ENCODE results near the gene TSGA10.

TSGA10 gene

GRCh38 chr2:99032001-99032400 lies 122.7 kb downstream of the TSGA10 start:
- no peak overlapping the region for H4K91ac ChIP-seq (ENCODE audit: low read depth, low read length, poor library complexity)
- no peak overlapping the region for H3K4ac ChIP-seq (ENCODE audit: low read length)
- no peak overlapping the region for H2BK12ac ChIP-seq (ENCODE audit: low read length)
- H3K27ac ChIP-seq (replicated peaks; ENCODE audit: low read length) = no peak overlapping the region
- DNase-seq (ENCODE audit: low spot score) = no peak
- no peak overlapping the region for H3K23ac ChIP-seq (ENCODE audit: low read depth, low read length, poor library complexity)
- H2BK120ac ChIP-seq (ENCODE audit: low read depth, low read length) = no peak overlapping the region
- no peak overlapping the region for H4K8ac ChIP-seq (ENCODE audit: low read depth, low read length)
- peak overlapping the region; percentile 43 for H2AFZ ChIP-seq (ENCODE audit: low read length)
- no peaks in the 10 kb centered on the region for H3K9me3 ChIP-seq (replicated peaks in 1 of 2; ENCODE audit: control insufficient read depth in 2 of 2, insufficient read depth in 1 of 2, low read depth in 1 of 2, low read length in 2 of 2)
- H2BK15ac ChIP-seq (ENCODE audit: low read length) = no peak overlapping the region
- no peak overlapping the region for H2AK5ac ChIP-seq (ENCODE audit: low read depth, low read length)
- H3K4me3 ChIP-seq (ENCODE audit: low read length in 2 of 2) = no peak overlapping the region
- no peaks in the 10 kb centered on the region for H3K4me1 ChIP-seq (ENCODE audit: control insufficient read depth in 2 of 2, insufficient read depth in 1 of 2, low read depth in 1 of 2, low read length in 2 of 2)
- H3K9ac ChIP-seq (ENCODE audit: low read depth, low read length, poor library complexity) = no peak overlapping the region
- no peaks in the 10 kb centered on the region for H3K27me3 ChIP-seq (ENCODE audit: control insufficient read depth in 3 of 3, insufficient read depth in 3 of 3, low read depth in 1 of 3, low read length in 3 of 3)
- H3K4me2 ChIP-seq (ENCODE audit: insufficient read depth, low read length, poor library complexity, severe bottlenecking) = no peak overlapping the region
- H2BK5ac ChIP-seq (ENCODE audit: low read length) = no peak overlapping the region
- H3K18ac ChIP-seq (ENCODE audit: low read length) = no peak overlapping the region
- H3K36me3 ChIP-seq (replicated peaks in 1 of 2; ENCODE audit: control insufficient read depth in 2 of 2, insufficient read depth in 2 of 2, low read length in 2 of 2) = no peaks in the 10 kb centered on the region
- H3K14ac ChIP-seq (ENCODE audit: low read length) = no peak overlapping the region
- WGBS, 2 donors (ENCODE audit: extremely low coverage in 2 of 2, insufficient read length in 2 of 2, insufficient replicate concordance in 1 of 2) = no CpG with 5 or more reads among the region's 2 CpGs
- no peaks in the 10 kb centered on the region for H3K79me1 ChIP-seq (ENCODE audit: low read depth, low read length)

GRCh38 chr2:99031481-99031880 lies 123.3 kb downstream of the TSGA10 start:
- Histone ChIP-seq H2BK120ac (ENCODE audit: low read depth, low read length) (no peak overlapping the region), H3K18ac (ENCODE audit: low read length) (no peak overlapping the region), H4K8ac (ENCODE audit: low read depth, low read length) (no peak overlapping the region), H3K9ac (ENCODE audit: low read depth, low read length, poor library complexity) (no peak overlapping the region), H3K27ac (replicated peaks; ENCODE audit: low read length) (no peak overlapping the region), H3K9me3 (replicated peaks in 1 of 2; ENCODE audit: control insufficient read depth in 2 of 2, insufficient read depth in 1 of 2, low read depth in 1 of 2, low read length in 2 of 2) (no peaks in the 10 kb centered on the region), H2BK15ac (ENCODE audit: low read length) (no peak overlapping the region), H2BK5ac (ENCODE audit: low read length) (no peak overlapping the region), H3K4ac (ENCODE audit: low read length) (no peak overlapping the region), H3K4me3 (ENCODE audit: low read length in 2 of 2) (no peak overlapping the region), H2AFZ (ENCODE audit: low read length) (peak overlapping the region; percentile 43), H3K27me3 (ENCODE audit: control insufficient read depth in 3 of 3, insufficient read depth in 3 of 3, low read depth in 1 of 3, low read length in 3 of 3) (no peaks in the 10 kb centered on the region), H2AK5ac (ENCODE audit: low read depth, low read length) (no peak overlapping the region), H3K79me1 (ENCODE audit: low read depth, low read length) (no peaks in the 10 kb centered on the region), H3K23ac (ENCODE audit: low read depth, low read length, poor library complexity) (no peak overlapping the region), H3K4me2 (ENCODE audit: insufficient read depth, low read length, poor library complexity, severe bottlenecking) (no peak overlapping the region), H4K91ac (ENCODE audit: low read depth, low read length, poor library complexity) (no peak overlapping the region), H2BK12ac (ENCODE audit: low read length) (no peak overlapping the region), H3K4me1 (ENCODE audit: control insufficient read depth in 2 of 2, insufficient read depth in 1 of 2, low read depth in 1 of 2, low read length in 2 of 2) (no peaks in the 10 kb centered on the region), H3K36me3 (replicated peaks in 1 of 2; ENCODE audit: control insufficient read depth in 2 of 2, insufficient read depth in 2 of 2, low read length in 2 of 2) (no peaks in the 10 kb centered on the region), H3K14ac (ENCODE audit: low read length) (no peak overlapping the region)
- DNase-seq (ENCODE audit: low spot score) = no peak
- WGBS, 2 donors (ENCODE audit: extremely low coverage in 2 of 2, insufficient read length in 2 of 2, insufficient replicate concordance in 1 of 2) = no CpG with 5 or more reads among the region's 3 CpGs

GRCh38 chr2:99028558-99028957 lies 126.2 kb downstream of the TSGA10 start:
- H2BK120ac ChIP-seq (ENCODE audit: low read depth, low read length) = no peak overlapping the region
- no peak overlapping the region for H3K4me2 ChIP-seq (ENCODE audit: insufficient read depth, low read length, poor library complexity, severe bottlenecking)
- no peak overlapping the region for H3K23ac ChIP-seq (ENCODE audit: low read depth, low read length, poor library complexity)
- no peak overlapping the region for H2BK5ac ChIP-seq (ENCODE audit: low read length)
- H3K4me3 ChIP-seq (ENCODE audit: low read length in 2 of 2) = no peak overlapping the region
- no peak overlapping the region for H4K8ac ChIP-seq (ENCODE audit: low read depth, low read length)
- WGBS, 2 donors (ENCODE audit: extremely low coverage in 2 of 2, insufficient read length in 2 of 2, insufficient replicate concordance in 1 of 2) = no CpG with 5 or more reads among the region's 4 CpGs
- no peak overlapping the region for H2AFZ ChIP-seq (ENCODE audit: low read length)
- H3K4ac ChIP-seq (ENCODE audit: low read length) = no peak overlapping the region
- H3K9ac ChIP-seq (ENCODE audit: low read depth, low read length, poor library complexity) = no peak overlapping the region
- no peaks in the 10 kb centered on the region for H3K9me3 ChIP-seq (replicated peaks in 1 of 2; ENCODE audit: control insufficient read depth in 2 of 2, insufficient read depth in 1 of 2, low read depth in 1 of 2, low read length in 2 of 2)
- DNase-seq (ENCODE audit: low spot score) = no peak
- H3K4me1 ChIP-seq (ENCODE audit: control insufficient read depth in 2 of 2, insufficient read depth in 1 of 2, low read depth in 1 of 2, low read length in 2 of 2) = no peaks in the 10 kb centered on the region
- no peak overlapping the region for H3K18ac ChIP-seq (ENCODE audit: low read length)
- H4K91ac ChIP-seq (ENCODE audit: low read depth, low read length, poor library complexity) = no peak overlapping the region
- H2AK5ac ChIP-seq (ENCODE audit: low read depth, low read length) = no peak overlapping the region
- no peak overlapping the region for H3K14ac ChIP-seq (ENCODE audit: low read length)
- no peak overlapping the region for H2BK15ac ChIP-seq (ENCODE audit: low read length)
- H3K79me1 ChIP-seq (ENCODE audit: low read depth, low read length) = no peaks in the 10 kb centered on the region
- no peaks in the 10 kb centered on the region for H3K27me3 ChIP-seq (ENCODE audit: control insufficient read depth in 3 of 3, insufficient read depth in 3 of 3, low read depth in 1 of 3, low read length in 3 of 3)
- no peaks in the 10 kb centered on the region for H3K36me3 ChIP-seq (replicated peaks in 1 of 2; ENCODE audit: control insufficient read depth in 2 of 2, insufficient read depth in 2 of 2, low read length in 2 of 2)
- no peak overlapping the region for H3K27ac ChIP-seq (replicated peaks; ENCODE audit: low read length)
- H2BK12ac ChIP-seq (ENCODE audit: low read length) = no peak overlapping the region

- H3K36me3 ChIP-seq (replicated peaks in 1 of 2; ENCODE audit: control insufficient read depth in 2 of 2, insufficient read depth in 2 of 2, low read length in 2 of 2) = no peaks in the 10 kb centered on the region
- no peaks in the 10 kb centered on the region for H3K27me3 ChIP-seq (ENCODE audit: control insufficient read depth in 3 of 3, insufficient read depth in 3 of 3, low read depth in 1 of 3, low read length in 3 of 3)
- H2BK15ac ChIP-seq (ENCODE audit: low read length) = no peak overlapping the region
- H3K4ac ChIP-seq (ENCODE audit: low read length) = no peak overlapping the region
- no peak overlapping the region for H4K91ac ChIP-seq (ENCODE audit: low read depth, low read length, poor library complexity)
- no peak overlapping the region for H3K9ac ChIP-seq (ENCODE audit: low read depth, low read length, poor library complexity)
- H4K8ac ChIP-seq (ENCODE audit: low read depth, low read length) = no peak overlapping the region
- no peak overlapping the region for H3K4me3 ChIP-seq (ENCODE audit: low read length in 2 of 2)
- no peak overlapping the region for H3K23ac ChIP-seq (ENCODE audit: low read depth, low read length, poor library complexity)
- WGBS, 2 donors (ENCODE audit: extremely low coverage in 2 of 2, insufficient read length in 2 of 2, insufficient replicate concordance in 1 of 2) = no CpG with 5 or more reads among the region's 4 CpGs
- no peak for DNase-seq (ENCODE audit: low spot score)
- no peak overlapping the region for H3K18ac ChIP-seq (ENCODE audit: low read length)
- no peak overlapping the region for H2AFZ ChIP-seq (ENCODE audit: low read length)
- H3K4me1 ChIP-seq (ENCODE audit: control insufficient read depth in 2 of 2, insufficient read depth in 1 of 2, low read depth in 1 of 2, low read length in 2 of 2) = no peaks in the 10 kb centered on the region
- no peak overlapping the region for H2BK5ac ChIP-seq (ENCODE audit: low read length)
- no peak overlapping the region for H2AK5ac ChIP-seq (ENCODE audit: low read depth, low read length)
- no peak overlapping the region for H3K14ac ChIP-seq (ENCODE audit: low read length)
- H3K4me2 ChIP-seq (ENCODE audit: insufficient read depth, low read length, poor library complexity, severe bottlenecking) = no peak overlapping the region
- H2BK12ac ChIP-seq (ENCODE audit: low read length) = no peak overlapping the region
- H3K9me3 ChIP-seq (replicated peaks in 1 of 2; ENCODE audit: control insufficient read depth in 2 of 2, insufficient read depth in 1 of 2, low read depth in 1 of 2, low read length in 2 of 2) = no peaks in the 10 kb centered on the region
- no peak overlapping the region for H2BK120ac ChIP-seq (ENCODE audit: low read depth, low read length)
- H3K79me1 ChIP-seq (ENCODE audit: low read depth, low read length) = no peaks in the 10 kb centered on the region
- no peak overlapping the region for H3K27ac ChIP-seq (replicated peaks; ENCODE audit: low read length)
These were observed 126.9 kb downstream of the TSGA10 start for GRCh38 chr2:99027856-99028255.

All from neuronal stem cell (in vitro differentiated cells).